HepG2 (cell line): ENCODE measurements around the gene ARL8A. TPM values are rescaled to one million over a fixed set of nuclear protein-coding genes. Genes with fewer than 3 reads are reported as not detected.
A peak's percentile ranks its signal among the peaks of the same experiment; 100 is the strongest.

ENCODE experiments used
- ARHGAP35 ChIP-seq: sonication (generic); formaldehyde crosslinking; IDR thresholded peaks from 2 replicates; pipeline ENCODE4 v1.9.0; 2022; ENCODE audit warnings: mild to moderate bottlenecking, inconsistent platforms, moderate library complexity, missing genetic modification reagents, borderline replicate concordance
- ETV5 ChIP-seq: IDR thresholded peaks from 2 replicates; pipeline ENCODE4 v1.6.1; 2018; ENCODE audit warnings: missing biosample characterization, missing genetic modification reagents, inconsistent platforms, borderline replicate concordance
- GABPB1 ChIP-seq: IDR thresholded peaks from 2 replicates; pipeline ENCODE4 v1.6.1; 2016; ENCODE audit warnings: mild to moderate bottlenecking, missing genetic modification reagents, moderate library complexity, missing compliant biosample characterization
- GATA4 ChIP-seq: sonication (generic); IDR thresholded peaks from 2 replicates; pipeline ENCODE4 v1.6.1; 2016; ENCODE audit warnings: antibody characterized with exemption, low read depth, borderline replicate concordance
- HIVEP1 ChIP-seq: sonication (generic); formaldehyde crosslinking; IDR thresholded peaks from 2 replicates; pipeline ENCODE4 v1.4.0; 2020; ENCODE audit warnings: mild to moderate bottlenecking, missing genetic modification reagents
- HNRNPL ChIP-seq: fragments of 200-400 bp; formaldehyde crosslinking; IDR thresholded peaks from 2 replicates; pipeline ENCODE4 v1.6.1; 2017; ENCODE audit warnings: mild to moderate bottlenecking, low read depth, low read length
- MAFG ChIP-seq: sonication (generic); formaldehyde crosslinking; IDR thresholded peaks from 2 replicates; pipeline ENCODE4 v1.5.1; 2020; ENCODE audit warnings: mild to moderate bottlenecking, missing genetic modification reagents
- MBNL3 ChIP-seq: fragments of 250-450 bp; sonication (Bioruptor Pico); conservative IDR thresholded peaks from 2 replicates; pipeline ENCODE4 v1.8.0; 2022; ENCODE audit warnings: mild to moderate bottlenecking, inconsistent platforms
- NR1H2 ChIP-seq: sonication (generic); formaldehyde crosslinking; IDR thresholded peaks from 2 replicates; pipeline ENCODE4 v1.8.1; 2022; ENCODE audit warnings: low read depth, missing genetic modification reagents, borderline replicate concordance
- PHF8 ChIP-seq: sonication (generic); formaldehyde crosslinking; IDR thresholded peaks from 2 replicates; pipeline ENCODE4 v1.5.0; 2020; ENCODE audit warnings: missing genetic modification reagents
- SRSF1 ChIP-seq: fragments of 200-400 bp; formaldehyde crosslinking; optimal IDR thresholded peaks from 2 replicates; pipeline ENCODE3; 2017; ENCODE audit warnings: mild to moderate bottlenecking, low read depth, low read length, moderate library complexity
- TEAD2 ChIP-seq: sonication (generic); formaldehyde crosslinking; IDR thresholded peaks from 2 replicates; pipeline ENCODE4 v1.9.0; 2021; ENCODE audit warnings: missing genetic modification reagents
- UBTF ChIP-seq: sonication (generic); formaldehyde crosslinking; IDR thresholded peaks from 2 replicates; pipeline ENCODE4 v1.4.0; 2020; ENCODE audit warnings: mild to moderate bottlenecking, missing genetic modification reagents
- ZBTB7A ChIP-seq: sonication (generic); formaldehyde crosslinking; IDR thresholded peaks from 2 replicates; pipeline ENCODE4 v1.8.0; 2022; ENCODE audit warnings: mild to moderate bottlenecking, missing genetic modification reagents
- ZFP36 ChIP-seq: fragments of 150-350 bp; IDR thresholded peaks from 2 replicates; pipeline ENCODE4 v1.6.1; 2018; ENCODE audit warnings: borderline replicate concordance, low read length, low read depth; ENCODE audit not compliant: partially characterized antibody
- ZKSCAN1 ChIP-seq: fragments of 150-350 bp; IDR thresholded peaks from 2 replicates; pipeline ENCODE4 v1.6.1; 2014; ENCODE audit warnings: low read length
- ZNF263 ChIP-seq: sonication (generic); formaldehyde crosslinking; IDR thresholded peaks from 2 replicates; pipeline ENCODE4 v1.4.0; 2020; ENCODE audit warnings: missing genetic modification reagents
- ZNF550 ChIP-seq: sonication (generic); formaldehyde crosslinking; IDR thresholded peaks from 2 replicates; pipeline ENCODE4 v1.4.0; 2020; ENCODE audit warnings: mild to moderate bottlenecking, missing genetic modification reagents, borderline replicate concordance
- ZNF777 ChIP-seq: sonication (generic); formaldehyde crosslinking; IDR thresholded peaks from 2 replicates; pipeline ENCODE4 v1.4.0; 2020; ENCODE audit warnings: missing genetic modification reagents
- polyA plus RNA-seq, 8 experiments: library from polyadenylated mRNA; depleted of rRNA in 3 of 8; stranded (reverse) in 7 of 8; unstranded in 1 of 8; fragments of >200 nt; fragmentation: Illumina TruSeq in 4 of 8; extraction: Trizol in 4 of 8; gene quantifications; 2 replicates each; pipeline versions ENCODE4 v1.2.1 to v1.2.3, GENCODE V29; 2011 to 2016; ENCODE audit warnings: low read depth in 4 of 8, missing spikeins in 1 of 8, mixed read lengths in 1 of 8; ENCODE audit not compliant: insufficient read depth in 1 of 8
- total RNA-seq, 5 experiments: library from RNA; depleted of rRNA; stranded (reverse); fragments of >200 nt; fragmentation: Illumina TruSeq; extraction: Trizol; gene quantifications; 2 replicates each; pipeline ENCODE4 v1.2.3, GENCODE V29; 2016; ENCODE audit warnings: low read depth in 1 of 5
- TF ChIP-seq, protein P1 (sequence below): IDR thresholded peaks from 2 replicates; pipeline ENCODE4 v1.4.0; 2020; ENCODE audit warnings: mild to moderate bottlenecking, missing genetic modification reagents
- TF ChIP-seq, protein P2 (sequence below): sonication (generic); formaldehyde crosslinking; IDR thresholded peaks from 2 replicates; pipeline ENCODE4 v1.4.0; 2020; ENCODE audit warnings: missing genetic modification reagents

Gene ARL8A
- total and polyA plus RNA-seq, 2 of the 13 experiments (the other 11 are each of a cell fraction or from before 2014, with no cell fraction given): 2.7 to 23.4 TPM

DNA sequence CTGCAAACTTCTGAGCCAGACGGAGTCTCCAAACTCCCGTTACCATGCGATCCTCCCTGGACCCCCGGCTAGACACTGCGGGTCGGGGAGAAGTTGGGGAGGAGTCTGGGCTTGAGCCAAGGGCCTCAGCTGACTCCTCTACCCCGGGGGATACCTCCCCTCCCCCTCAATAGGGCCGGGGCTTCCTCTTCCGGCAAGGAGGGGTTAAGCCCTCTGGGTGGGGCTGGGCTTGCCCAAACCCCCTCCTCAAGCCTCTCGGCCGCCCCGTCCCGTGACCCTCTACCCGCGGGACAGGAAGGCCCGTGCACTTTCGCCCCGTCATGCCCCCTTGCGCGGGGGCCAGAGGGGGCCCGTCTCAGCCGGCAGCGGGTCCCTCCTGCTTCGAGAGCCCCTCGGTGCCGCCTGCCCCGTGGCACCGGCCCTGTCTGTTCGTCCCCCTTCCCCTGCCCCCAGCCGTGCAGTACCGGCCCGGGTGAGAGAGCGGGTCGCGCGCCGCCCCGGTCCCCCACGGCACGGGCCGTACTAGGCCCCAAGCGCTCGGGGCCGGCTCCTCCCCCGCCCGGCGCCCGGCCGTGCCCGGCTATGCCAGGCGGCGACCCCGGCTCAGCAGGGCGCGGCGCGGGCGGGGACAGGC lies 652 bp downstream of the ARL8A start (continued):
- TF ChIP-seq ARHGAP35 (no peak), GABPB1 (CRISPR knock-in tag) (peak; percentile 44), TEAD2 (CRISPR knock-in tag) (no peak), SRSF1 (peak; percentile 34), MBNL3 (CRISPR knock-in tag) (no peak), HIVEP1 (CRISPR knock-in tag) (0 out of 2 replicates have a peak, but pooled peaks have one; percentile 28), GATA4 (no peak), HNRNPL (0 out of 2 replicates have a peak, but pooled peaks have one; percentile 29), ZBTB7A (no peak), ZKSCAN1 (no peak), PHF8 (0 out of 2 replicates have a peak, but pooled peaks have one; percentile 12), UBTF (CRISPR knock-in tag) (0 out of 2 replicates have a peak, but pooled peaks have one; percentile 12), ZNF550 (CRISPR knock-in tag) (no peak), ZNF777 (CRISPR knock-in tag) (no peak), ZNF263 (no peak; the same call in 1 of the 2 replicates), NR1H2 (CRISPR knock-in tag) (no peak), ETV5 (peak; percentile 15; the same call in 1 of the 2 replicates), ZFP36 (no peak), MAFG (no peak)
- TF ChIP-seq, protein P1, sequence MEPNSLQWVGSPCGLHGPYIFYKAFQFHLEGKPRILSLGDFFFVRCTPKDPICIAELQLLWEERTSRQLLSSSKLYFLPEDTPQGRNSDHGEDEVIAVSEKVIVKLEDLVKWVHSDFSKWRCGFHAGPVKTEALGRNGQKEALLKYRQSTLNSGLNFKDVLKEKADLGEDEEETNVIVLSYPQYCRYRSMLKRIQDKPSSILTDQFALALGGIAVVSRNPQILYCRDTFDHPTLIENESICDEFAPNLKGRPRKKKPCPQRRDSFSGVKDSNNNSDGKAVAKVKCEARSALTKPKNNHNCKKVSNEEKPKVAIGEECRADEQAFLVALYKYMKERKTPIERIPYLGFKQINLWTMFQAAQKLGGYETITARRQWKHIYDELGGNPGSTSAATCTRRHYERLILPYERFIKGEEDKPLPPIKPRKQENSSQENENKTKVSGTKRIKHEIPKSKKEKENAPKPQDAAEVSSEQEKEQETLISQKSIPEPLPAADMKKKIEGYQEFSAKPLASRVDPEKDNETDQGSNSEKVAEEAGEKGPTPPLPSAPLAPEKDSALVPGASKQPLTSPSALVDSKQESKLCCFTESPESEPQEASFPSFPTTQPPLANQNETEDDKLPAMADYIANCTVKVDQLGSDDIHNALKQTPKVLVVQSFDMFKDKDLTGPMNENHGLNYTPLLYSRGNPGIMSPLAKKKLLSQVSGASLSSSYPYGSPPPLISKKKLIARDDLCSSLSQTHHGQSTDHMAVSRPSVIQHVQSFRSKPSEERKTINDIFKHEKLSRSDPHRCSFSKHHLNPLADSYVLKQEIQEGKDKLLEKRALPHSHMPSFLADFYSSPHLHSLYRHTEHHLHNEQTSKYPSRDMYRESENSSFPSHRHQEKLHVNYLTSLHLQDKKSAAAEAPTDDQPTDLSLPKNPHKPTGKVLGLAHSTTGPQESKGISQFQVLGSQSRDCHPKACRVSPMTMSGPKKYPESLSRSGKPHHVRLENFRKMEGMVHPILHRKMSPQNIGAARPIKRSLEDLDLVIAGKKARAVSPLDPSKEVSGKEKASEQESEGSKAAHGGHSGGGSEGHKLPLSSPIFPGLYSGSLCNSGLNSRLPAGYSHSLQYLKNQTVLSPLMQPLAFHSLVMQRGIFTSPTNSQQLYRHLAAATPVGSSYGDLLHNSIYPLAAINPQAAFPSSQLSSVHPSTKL (CRISPR knock-in tag): no peak
- TF ChIP-seq, protein P2, sequence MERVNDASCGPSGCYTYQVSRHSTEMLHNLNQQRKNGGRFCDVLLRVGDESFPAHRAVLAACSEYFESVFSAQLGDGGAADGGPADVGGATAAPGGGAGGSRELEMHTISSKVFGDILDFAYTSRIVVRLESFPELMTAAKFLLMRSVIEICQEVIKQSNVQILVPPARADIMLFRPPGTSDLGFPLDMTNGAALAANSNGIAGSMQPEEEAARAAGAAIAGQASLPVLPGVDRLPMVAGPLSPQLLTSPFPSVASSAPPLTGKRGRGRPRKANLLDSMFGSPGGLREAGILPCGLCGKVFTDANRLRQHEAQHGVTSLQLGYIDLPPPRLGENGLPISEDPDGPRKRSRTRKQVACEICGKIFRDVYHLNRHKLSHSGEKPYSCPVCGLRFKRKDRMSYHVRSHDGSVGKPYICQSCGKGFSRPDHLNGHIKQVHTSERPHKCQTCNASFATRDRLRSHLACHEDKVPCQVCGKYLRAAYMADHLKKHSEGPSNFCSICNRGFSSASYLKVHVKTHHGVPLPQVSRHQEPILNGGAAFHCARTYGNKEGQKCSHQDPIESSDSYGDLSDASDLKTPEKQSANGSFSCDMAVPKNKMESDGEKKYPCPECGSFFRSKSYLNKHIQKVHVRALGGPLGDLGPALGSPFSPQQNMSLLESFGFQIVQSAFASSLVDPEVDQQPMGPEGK (CRISPR knock-in tag): peak; percentile 54
